ENCODE measurements around the gene CSNK1G1.
"Not testable (repeated sequence)": the region's sequence is repeated elsewhere in the genome, so short reads cannot be mapped to it uniquely, and the experiment has no call there.

The CSNK1G1 gene

GRCh38 chr15:64285871-64286270 lies 70.1 kb downstream of the CSNK1G1 start:
- DNase-seq: no peak

GRCh38 chr15:64285150-64285549 lies 70.8 kb downstream of the CSNK1G1 start:
- DNase-seq: no peak

DNA sequence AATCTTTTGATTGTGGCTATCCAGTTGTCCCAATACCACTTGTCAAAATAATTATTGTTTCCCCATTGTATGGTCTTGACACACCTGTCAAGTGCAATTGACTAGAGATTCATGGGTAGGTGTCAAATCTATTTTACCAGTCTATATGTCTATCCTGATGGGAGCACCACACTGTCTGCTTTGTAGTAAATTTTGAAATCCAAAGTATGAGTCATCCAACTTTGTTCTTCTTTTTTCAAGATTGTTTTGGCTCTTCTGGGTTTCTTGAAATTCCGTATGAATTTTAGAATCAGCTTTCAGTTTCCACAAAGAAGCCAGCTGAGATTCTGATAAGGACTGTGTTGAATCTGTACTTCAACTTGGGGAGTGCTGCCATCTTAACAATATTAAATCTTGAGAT lies 71.9 kb downstream of the CSNK1G1 start:
- DNase-seq: no peak

GRCh38 chr15:64282701-64283100 lies 73.3 kb downstream of the CSNK1G1 start:
- DNase-seq: no peak

GRCh38 chr15:64279131-64279530 lies 76.8 kb downstream of the CSNK1G1 start:
- no peak for DNase-seq

- DNase-seq: no peak
These were observed 80.0 kb downstream of the CSNK1G1 start for GRCh38 chr15:64275934-64276333.

DNA sequence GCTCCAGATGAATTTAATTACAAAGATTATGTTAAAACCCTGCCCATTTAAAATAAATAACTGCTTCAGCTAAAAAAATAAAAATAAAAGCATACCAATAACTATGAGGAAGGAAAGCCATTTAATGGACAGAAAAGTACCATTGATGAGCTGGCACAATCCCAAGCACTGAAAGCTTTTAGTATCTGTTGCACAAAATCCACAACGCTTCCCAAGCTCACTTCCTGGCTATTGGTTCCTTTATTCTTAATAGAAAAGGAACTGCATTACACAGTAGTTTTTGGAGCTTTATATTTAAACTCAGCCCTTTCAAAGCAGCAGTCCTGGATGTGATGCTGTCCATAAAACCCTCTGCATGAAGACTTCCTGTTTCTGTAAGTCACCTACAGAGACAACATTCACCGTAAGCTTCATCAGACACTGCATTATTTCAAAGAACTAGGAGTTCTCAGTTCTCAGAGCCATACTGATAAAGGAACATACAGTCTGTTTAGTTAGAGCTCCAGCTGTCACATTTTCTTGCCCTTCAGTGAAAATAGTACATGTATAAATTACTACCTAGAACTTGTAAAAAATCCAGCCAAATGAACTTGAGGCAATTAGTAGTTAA lies 81.5 kb downstream of the CSNK1G1 start:
- no peak for DNase-seq

GRCh38 chr15:64267331-64267973 lies 88.5 kb downstream of the CSNK1G1 start:
- DNase-seq: no peak

- DNase-seq: not testable (repeated sequence)
These were observed 90.8 kb downstream of the CSNK1G1 start for GRCh38 chr15:64265188-64265587.

DNA sequence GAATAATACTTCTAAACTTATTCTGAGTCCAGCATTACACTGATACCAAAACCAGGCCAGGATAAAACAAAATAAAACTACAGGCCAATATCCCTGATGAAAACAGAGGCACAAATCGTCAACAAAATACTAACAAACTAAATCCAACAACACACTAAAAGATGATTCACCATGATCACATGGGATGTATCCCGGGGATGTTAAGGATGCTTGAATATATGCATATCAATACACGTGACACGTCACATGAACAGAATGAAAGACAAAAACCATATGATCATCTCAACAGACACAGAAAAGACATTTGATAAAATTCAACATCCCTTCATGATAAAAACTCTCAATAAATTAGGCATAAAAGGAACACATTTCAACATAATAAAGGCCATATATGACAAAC lies 91.5 kb downstream of the CSNK1G1 start:
- DNase-seq: no peak

- DNase-seq: no peak
These were observed 92.4 kb downstream of the CSNK1G1 start for GRCh38 chr15:64263567-64263966.

DNA sequence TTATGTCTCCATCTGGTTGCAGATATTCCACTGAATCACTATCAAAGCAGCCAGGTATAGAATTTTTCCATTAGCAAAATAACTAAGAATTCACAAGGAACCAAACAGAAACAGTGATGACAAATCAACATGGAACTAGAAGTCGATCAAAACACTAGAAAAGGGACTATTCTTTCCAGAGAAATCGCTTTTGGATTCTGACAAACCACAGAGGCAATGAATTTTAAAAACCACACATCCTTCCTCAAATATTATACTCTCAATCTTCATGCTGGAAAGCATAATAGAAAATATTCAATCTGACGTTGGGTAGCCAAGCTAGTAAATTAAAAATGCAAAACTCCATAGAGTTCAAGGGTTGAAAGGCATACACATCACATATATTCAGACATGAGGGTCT lies 99.9 kb downstream of the CSNK1G1 start:
- no peak for DNase-seq

DNA sequence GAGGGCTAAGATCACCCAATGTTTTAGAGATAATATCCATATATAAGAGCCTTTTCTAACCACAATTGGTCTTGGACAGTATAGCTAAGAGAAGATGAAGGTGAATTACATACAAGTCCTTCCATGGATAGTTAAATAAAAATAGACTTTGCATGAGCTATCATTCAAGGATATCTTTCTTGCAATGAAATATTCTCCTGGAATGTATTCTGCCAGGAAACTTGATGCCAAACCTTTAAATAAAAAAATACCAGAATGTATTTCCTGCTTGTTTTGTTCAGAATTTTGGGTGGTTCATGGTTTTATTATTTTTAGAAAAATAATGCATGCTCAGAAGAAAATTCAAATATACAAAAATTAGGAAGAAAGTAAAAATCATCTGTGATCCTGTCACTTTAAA lies 104.3 kb downstream of the CSNK1G1 start:
- no peak for DNase-seq

- DNase-seq: no peak
These were observed 104.9 kb downstream of the CSNK1G1 start for GRCh38 chr15:64251121-64251520.

GRCh38 chr15:64249883-64250575 lies 105.9 kb downstream of the CSNK1G1 start:
- DNase-seq: no peak

GRCh38 chr15:64249406-64249805 lies 106.6 kb downstream of the CSNK1G1 start:
- DNase-seq: no peak

GRCh38 chr15:64247906-64248541 lies 107.9 kb downstream of the CSNK1G1 start:
- no peak for DNase-seq

GRCh38 chr15:64247535-64247905 lies 108.5 kb downstream of the CSNK1G1 start:
- DNase-seq: no peak

DNA sequence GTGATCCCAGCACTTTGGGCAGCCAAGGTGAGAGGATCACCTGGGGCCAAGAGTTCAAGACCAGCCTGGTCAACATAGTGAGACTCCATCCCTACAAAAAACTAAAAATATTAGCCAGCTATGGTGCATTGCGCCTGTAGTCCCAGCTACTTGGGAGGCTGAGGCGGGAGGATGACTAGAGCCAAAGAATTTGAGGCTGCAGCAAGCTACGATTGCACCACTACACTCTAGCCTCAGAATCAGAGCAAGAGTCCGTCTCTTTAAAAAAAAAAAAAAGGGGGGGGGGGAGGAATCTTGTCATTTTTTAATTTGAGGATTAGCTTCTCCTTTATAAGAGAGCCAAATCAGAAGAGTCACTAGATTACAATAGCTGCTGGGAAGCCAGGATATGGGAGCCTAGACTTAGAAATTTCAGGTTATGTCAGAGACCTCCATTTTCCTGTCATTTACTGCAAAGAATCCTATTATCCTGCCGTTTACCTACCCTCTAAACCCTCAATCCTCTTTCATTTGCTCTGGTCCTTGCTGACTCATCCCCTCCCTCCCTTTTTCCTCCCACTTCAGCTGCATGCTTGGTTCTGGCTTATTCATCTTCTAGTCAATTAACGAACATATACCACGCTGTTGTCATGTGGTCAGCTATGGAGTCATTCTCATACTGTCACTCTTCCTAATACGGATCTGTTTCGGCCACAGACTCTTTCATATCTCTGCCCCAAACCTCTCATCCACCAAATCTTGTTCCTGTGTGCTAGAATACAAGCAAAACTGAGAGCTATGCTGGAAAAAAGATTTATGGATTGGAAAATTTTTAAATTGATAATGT lies 109.4 kb downstream of the CSNK1G1 start:
- DNase-seq: no peak

GRCh38 chr15:64245405-64245804 lies 110.6 kb downstream of the CSNK1G1 start:
- no peak for DNase-seq

DNA sequence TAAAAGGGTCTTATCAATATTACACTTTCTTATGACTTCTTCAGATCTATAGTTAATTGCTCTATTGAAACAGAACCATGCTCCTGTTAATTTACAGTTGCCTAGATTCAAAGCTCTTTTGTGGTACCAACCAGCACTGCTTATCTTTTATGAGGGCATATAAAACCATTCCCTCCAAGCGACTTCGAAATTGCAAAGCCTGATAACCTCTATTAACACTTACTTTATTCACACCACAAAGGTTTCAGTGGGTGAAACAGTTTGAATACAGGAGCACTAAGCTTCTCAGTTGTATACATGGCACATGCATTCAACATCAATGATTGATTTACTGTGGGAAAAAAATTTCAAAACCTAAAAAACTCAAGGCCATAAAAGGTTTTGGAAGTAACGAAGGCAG lies 118.3 kb downstream of the CSNK1G1 start:
- no peak for DNase-seq

DNA sequence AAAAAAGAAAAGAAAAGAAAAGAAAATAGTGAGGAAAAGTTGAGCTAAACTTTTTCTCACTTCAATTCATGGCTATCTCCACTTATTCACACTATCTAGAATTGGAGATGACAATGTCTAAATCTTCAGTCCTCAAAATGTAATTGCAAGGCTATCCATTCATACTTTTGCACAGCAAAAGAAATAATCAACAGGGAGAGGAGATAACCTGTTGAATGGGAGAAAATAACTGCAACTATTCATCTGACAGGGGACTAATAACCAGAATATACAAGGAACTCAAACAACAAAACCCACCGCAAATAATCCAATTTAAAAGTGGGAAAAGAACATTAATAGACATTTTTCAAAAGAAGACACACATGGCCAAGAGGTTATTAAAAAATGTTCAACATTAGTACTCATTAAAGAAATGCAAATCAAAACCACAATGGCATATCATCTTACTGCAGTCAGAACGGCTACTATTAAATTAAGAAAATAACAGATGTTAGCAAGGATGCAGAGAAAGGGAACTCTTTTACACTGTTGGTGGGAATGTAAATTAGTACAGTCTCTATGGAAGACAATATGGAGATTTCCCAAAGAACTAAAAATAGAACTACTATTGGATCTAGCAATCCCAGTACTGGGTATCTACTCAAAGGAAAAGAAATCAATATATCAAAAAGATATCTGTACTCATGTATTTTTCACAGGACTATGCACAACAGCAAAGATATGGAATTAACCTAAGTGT lies 119.6 kb downstream of the CSNK1G1 start:
- DNase-seq: no peak

All from activated T-cell treated with anti-CD3 and anti-CD28 coated beads, Interleukin-2, amount 50 U/mL, for 1 hour (primary cell).